HCT116 (cell line): ENCODE measurements around the gene ATP6V0D1. TPM values are rescaled to one million over a fixed set of nuclear protein-coding genes. Genes with fewer than 3 reads are reported as not detected.

Source experiments
- ATAC-seq: fragments of 200-7000 bp; cut with Tn5 transposase; 2 replicates; pipeline ENCODE4 v1.9.1; 2020; ENCODE audit warnings: mild to moderate bottlenecking, moderate library complexity
- BruUV-seq: library from RNA; stranded (reverse); fragments of 400-500 nt; replicated peaks from 2 replicates; lab custom pipeline; 2021; lab: Mats Ljungman, UMichigan
- CTCF ChIA-PET: fragments of 300-600 bp; sonication (Branson Sonifier 250); formaldehyde crosslinking; loops from one replicate; lab custom pipeline; 2021; ENCODE audit warnings: antibody characterized with exemption; lab: Charles Lee
- POLR2A ChIA-PET: fragments of 300-600, 350-600 bp; sonication (Branson Sonifier 250); formaldehyde crosslinking; loops from one replicate; lab custom pipeline; 2021; ENCODE audit warnings: antibody characterized with exemption; lab: Charles Lee
- RAD21 ChIA-PET, 2 experiments: fragments of 300-600 bp; sonication (Branson Sonifier 250); formaldehyde crosslinking; loops; one replicate each; lab custom pipeline; 2023; ENCODE audit warnings: low total read pairs in 2 of 2; ENCODE audit not compliant: uncharacterized antibody in 2 of 2, unreplicated experiment in 2 of 2, low non-redundant PET in 1 of 2; lab: Charles Lee
- DNase-seq: peaks from one replicate; pipeline ENCODE4 v3.0.0-alpha.2; 2010; ENCODE audit warnings: low read depth, low spot score
- H2AFZ ChIP-seq: fragments of 200-600 bp; shearing (Covaris generic), sonication (generic); 2 replicates; pipeline ENCODE4 v1.6.1; 2017; ENCODE audit warnings: low read depth, mixed run types, mixed read lengths, antibody characterized with exemption, low read length; ENCODE audit not compliant: poor library complexity, severe bottlenecking
- H3K27ac ChIP-seq: 2 replicates; pipeline ENCODE4 v1.5.1; 2012; ENCODE audit warnings: low read depth, low read length
- H3K27me3 ChIP-seq: fragments of 200-600 bp; sonication (generic); 2 replicates; pipeline ENCODE4 v1.6.1; 2016; ENCODE audit warnings: mixed run types, low read length, mixed read lengths; ENCODE audit not compliant: insufficient read depth
- H3K36me3 ChIP-seq, 2 experiments: fragments of 200-500 bp in 1 of 2; fragments of 200-600 bp in 1 of 2; sonication (Bioruptor generic) in 1 of 2; sonication (generic) in 1 of 2; 2 replicates each; pipeline versions ENCODE4 v1.5.1 to v1.6.1; 2014 to 2016; ENCODE audit warnings: low read length in 2 of 2, inconsistent platforms in 1 of 2, mixed read lengths in 1 of 2, mixed run types in 1 of 2; ENCODE audit not compliant: insufficient read depth in 2 of 2, control insufficient read depth in 1 of 2
- H3K4me1 ChIP-seq, 2 experiments: fragments of 200-600 bp in 1 of 2; sonication (generic) in 1 of 2; 2 replicates each; pipeline versions ENCODE4 v1.5.1 to v1.6.1; 2012 to 2017; ENCODE audit warnings: low read length in 2 of 2, inconsistent platforms in 1 of 2, mild to moderate bottlenecking in 1 of 2, mixed read lengths in 1 of 2, mixed run types in 1 of 2, moderate library complexity in 1 of 2; ENCODE audit not compliant: insufficient read depth in 2 of 2, control insufficient read depth in 1 of 2
- H3K4me2 ChIP-seq: fragments of 200-600 bp; sonication (generic); 2 replicates; pipeline ENCODE4 v1.6.1; 2017; ENCODE audit warnings: mixed run types, low read length, mixed read lengths
- H3K4me3 ChIP-seq, 2 experiments: fragments of 200-600 bp in 1 of 2; sonication (generic) in 1 of 2; replicated peaks in 1 of 2; 2 replicates each; pipeline ENCODE4 v1.5.1; 2011 to 2016; ENCODE audit warnings: low read length in 2 of 2, control low read depth in 1 of 2, low read depth in 1 of 2, mild to moderate bottlenecking in 1 of 2, mixed read lengths in 1 of 2, mixed run types in 1 of 2
- H3K79me2 ChIP-seq: fragments of 200-600 bp; sonication (generic); 2 replicates; pipeline ENCODE4 v1.6.1; 2017; ENCODE audit warnings: mild to moderate bottlenecking, mixed run types, low read length, moderate library complexity, mixed read lengths; ENCODE audit not compliant: insufficient read depth
- H3K9ac ChIP-seq: fragments of 200-600 bp; sonication (generic); 2 replicates; pipeline ENCODE4 v1.6.1; 2016; ENCODE audit warnings: low read length, mixed read lengths
- H3K9me2 ChIP-seq: fragments of 200-600 bp; sonication (generic), shearing (Covaris generic); 2 replicates; pipeline ENCODE4 v1.6.1; 2017; ENCODE audit warnings: mixed run types, mild to moderate bottlenecking, moderate library complexity; ENCODE audit not compliant: insufficient read depth
- H3K9me3 ChIP-seq, 2 experiments: fragments of 200-500 bp in 1 of 2; fragments of 200-600 bp in 1 of 2; sonication (Bioruptor generic) in 1 of 2; sonication (generic) in 1 of 2; 2 replicates each; pipeline ENCODE4 v1.6.1; 2014 to 2017; ENCODE audit warnings: low read length in 2 of 2, mixed read lengths in 2 of 2, inconsistent platforms in 1 of 2, low read depth in 1 of 2, mild to moderate bottlenecking in 1 of 2, mixed run types in 1 of 2, moderate library complexity in 1 of 2; ENCODE audit not compliant: control insufficient read depth in 1 of 2, insufficient read depth in 1 of 2
- H4K20me1 ChIP-seq: fragments of 200-600 bp; sonication (generic), shearing (Covaris generic); 2 replicates; pipeline ENCODE4 v1.6.1; 2017; ENCODE audit warnings: mixed run types, mild to moderate bottlenecking, moderate library complexity; ENCODE audit not compliant: insufficient read depth
- ATF3 ChIP-seq: IDR thresholded peaks from 2 replicates; pipeline ENCODE4 v1.6.1; 2012
- CBX3 ChIP-seq: IDR thresholded peaks from 2 replicates; pipeline ENCODE4 v1.6.1; 2012; ENCODE audit warnings: low read depth
- CTCF ChIP-seq, 3 experiments: fragments of 200-600 bp in 1 of 3; sonication (generic) in 1 of 3; IDR thresholded peaks in 2 of 3; conservative IDR thresholded peaks in 1 of 3; 2 replicates each; pipeline ENCODE4 v1.5.1; 2012 to 2017; ENCODE audit warnings: low read depth in 2 of 3, low read length in 2 of 3, antibody characterized with exemption in 1 of 3, borderline replicate concordance in 1 of 3, control low read depth in 1 of 3, mild to moderate bottlenecking in 1 of 3, mixed read lengths in 1 of 3, mixed run types in 1 of 3, moderate library complexity in 1 of 3; ENCODE audit not compliant: insufficient read depth in 1 of 3
- EZH2 ChIP-seq: fragments of 200-600 bp; sonication (generic); IDR thresholded peaks from 2 replicates; pipeline ENCODE4 v1.6.1; 2017; ENCODE audit warnings: antibody characterized with exemption, mixed run types
- EZH2phosphoT487 ChIP-seq: fragments of 200-600 bp; IDR thresholded peaks from 2 replicates; pipeline ENCODE4 v1.6.1; 2018; ENCODE audit warnings: antibody characterized with exemption, borderline replicate concordance
- JUND ChIP-seq: IDR thresholded peaks from 2 replicates; pipeline ENCODE4 v1.6.1; 2012
- POLR2A ChIP-seq: IDR thresholded peaks from 2 replicates; pipeline ENCODE4 v1.7.0; 2011; ENCODE audit warnings: borderline replicate concordance; ENCODE audit not compliant: insufficient read depth, insufficient read length; ENCODE audit errors: extremely low read depth
- RAD21 ChIP-seq: IDR thresholded peaks from 2 replicates; pipeline ENCODE4 v1.6.1; 2012; ENCODE audit warnings: low read depth, mild to moderate bottlenecking
- REST ChIP-seq: IDR thresholded peaks from 2 replicates; pipeline ENCODE4 v1.6.1; 2012; ENCODE audit warnings: low read depth
- SIN3A ChIP-seq: IDR thresholded peaks from 2 replicates; pipeline ENCODE4 v1.6.1; 2012; ENCODE audit warnings: low read depth
- TCF7L2 ChIP-seq: IDR thresholded peaks from 2 replicates; pipeline ENCODE4 v1.7.0; 2011; ENCODE audit warnings: borderline replicate concordance, inconsistent platforms; ENCODE audit not compliant: insufficient read depth, insufficient read length; ENCODE audit errors: extremely low read depth
- ZBTB33 ChIP-seq: IDR thresholded peaks from 2 replicates; pipeline ENCODE4 v1.6.1; 2011; ENCODE audit warnings: mild to moderate bottlenecking, low read length, moderate library complexity; ENCODE audit not compliant: insufficient replicate concordance; ENCODE audit errors: extremely low read depth
- intact Hi-C: fragments of 100-400 bp; cut with micrococcal nuclease; formaldehyde crosslinking; loops from 2 replicates; pipeline ENCODE4 v1.10.0; 2022
- total RNA-seq: library from RNA; stranded (reverse); gene quantifications from one replicate; pipeline ENCODE4 v1.2.1, GENCODE V29; 2021; ENCODE audit not compliant: unreplicated experiment

Gene ATP6V0D1
- total RNA-seq, 1 experiment from 2014 or later = 36.6 TPM

GRCh38 chr16:67391424-67392300 is 89.3 kb downstream of the ATP6V0D1 start:
- Histone ChIP-seq H3K4me3 (no peak overlapping the region), H3K27ac (no peak overlapping the region), H3K36me3 (no peaks in the 10 kb centered on the region), H3K27me3 (no peaks in the 10 kb centered on the region), H2AFZ (no peak overlapping the region)
- BruUV-seq = no TSS peak
- intact Hi-C loops = no loop called here
- POLR2A ChIA-PET = no interaction called here
- ATAC-seq = no peak
- RAD21 ChIA-PET = no interaction called here
- TF ChIP-seq CBX3 = no peak
- no peak for TF ChIP-seq POLR2A
- TF ChIP-seq ATF3 = no peak
- TF ChIP-seq CTCF (IDR thresholded peaks at IDR 0.05 in 2 of 3, conservative IDR thresholded peaks at IDR 0.05 in 1 of 3; ENCODE audit: borderline replicate concordance in 1 of 3, insufficient read depth in 1 of 3, low read depth in 2 of 3, low read length in 2 of 3) = no peak
- no peak for TF ChIP-seq EZH2phosphoT487
- no peak for TF ChIP-seq RAD21
- TF ChIP-seq SIN3A = no peak
- TF ChIP-seq ZBTB33 = no peak
- no peak for TF ChIP-seq REST
- TF ChIP-seq TCF7L2 = no peak
- TF ChIP-seq JUND = no peak
- TF ChIP-seq EZH2 = no peak
- TF ChIP-seq, all 23 proteins: peak for 0
- H3K9ac ChIP-seq = no peak overlapping the region
- CTCF ChIA-PET = no interaction called here
- H3K79me2 ChIP-seq = no peaks in the 10 kb centered on the region
- H3K4me2 ChIP-seq = no peak overlapping the region
- H4K20me1 ChIP-seq = no peaks in the 10 kb centered on the region
- no peaks in the 10 kb centered on the region for H3K9me2 ChIP-seq
- peaks cover 10 to 14% of the 10 kb centered on the region in 2 experiments for H3K4me1 ChIP-seq
- no peaks in the 10 kb centered on the region for H3K9me3 ChIP-seq
- DNase-seq = no peak
